SK-N-SH treated with all-trans-retinoic acid at 6 μM for 48 hours (cell line): ENCODE measurements around the gene ATP9A.
A peak's percentile ranks its signal among the peaks of the same experiment; 100 is the strongest.
"Not testable (repeated sequence)": the region's sequence is repeated elsewhere in the genome, so short reads cannot be mapped to it uniquely, and the experiment has no call there.

Source experiments
- ATAC-seq: fragments of 200-7000 bp; cut with Tn5 transposase; 3 replicates; pipeline ENCODE4 v1.9.1; 2020; ENCODE audit warnings: mild to moderate bottlenecking, moderate library complexity
- ARNTL ChIP-seq: fragments of 450-650 bp; formaldehyde crosslinking; IDR thresholded peaks from 2 replicates; pipeline ENCODE4 v1.5.0; 2020; ENCODE audit warnings: low read depth, mild to moderate bottlenecking, moderate library complexity, borderline replicate concordance
- BACH2 ChIP-seq: fragments of 250-450 bp; sonication (Bioruptor Pico); IDR thresholded peaks from 2 replicates; pipeline ENCODE4 v1.9.0; 2021; ENCODE audit warnings: mild to moderate bottlenecking, borderline replicate concordance
- CSDC2 ChIP-seq: fragments of 250-450 bp; sonication (Bioruptor Pico); IDR thresholded peaks from 2 replicates; pipeline ENCODE4 v1.5.0; 2020; ENCODE audit warnings: mild to moderate bottlenecking, moderate library complexity
- GLIS3 ChIP-seq: fragments of 250-450 bp; sonication (Bioruptor Pico); IDR thresholded peaks from 2 replicates; pipeline ENCODE4 v1.5.0; 2020; ENCODE audit warnings: mild to moderate bottlenecking, moderate library complexity
- ISL1 ChIP-seq: fragments of 250-450 bp; sonication (Bioruptor Pico); IDR thresholded peaks from 2 replicates; pipeline ENCODE4 v2.1.2; 2022; ENCODE audit warnings: mild to moderate bottlenecking, moderate library complexity
- RARB ChIP-seq: fragments of 250-450 bp; sonication (Bioruptor Pico); IDR thresholded peaks from 2 replicates; pipeline ENCODE4 v1.8.0; 2021; ENCODE audit warnings: mild to moderate bottlenecking, moderate library complexity
- SNAI2 ChIP-seq: fragments of 250-450 bp; sonication (Bioruptor Pico); IDR thresholded peaks from 2 replicates; pipeline ENCODE4 v1.5.0; 2020; ENCODE audit warnings: mild to moderate bottlenecking, moderate library complexity
- TCF4 ChIP-seq: fragments of 250-450 bp; sonication (Bioruptor Pico); IDR thresholded peaks from 2 replicates; pipeline ENCODE4 v1.8.0; 2021; ENCODE audit warnings: mild to moderate bottlenecking, moderate library complexity, borderline replicate concordance
- ZC3H10 ChIP-seq: fragments of 250-450 bp; sonication (Bioruptor Pico); IDR thresholded peaks from 2 replicates; pipeline ENCODE4 v1.5.1; 2021; ENCODE audit warnings: mild to moderate bottlenecking, moderate library complexity
- ZFP3 ChIP-seq: fragments of 250-450 bp; sonication (Bioruptor Pico); IDR thresholded peaks from 2 replicates; pipeline ENCODE4 v1.5.0; 2020; ENCODE audit warnings: mild to moderate bottlenecking, moderate library complexity
- ZFP30 ChIP-seq: fragments of 450-650 bp; formaldehyde crosslinking; IDR thresholded peaks from 2 replicates; pipeline ENCODE4 v1.5.0; 2022; ENCODE audit warnings: mild to moderate bottlenecking, moderate library complexity
- ZNF70 ChIP-seq: fragments of 450-650 bp; formaldehyde crosslinking; IDR thresholded peaks from 2 replicates; pipeline ENCODE4 v1.5.0; 2020; ENCODE audit warnings: mild to moderate bottlenecking, moderate library complexity
- ZNF8 ChIP-seq: fragments of 450-650 bp; formaldehyde crosslinking; IDR thresholded peaks from 2 replicates; pipeline ENCODE4 v1.5.0; 2020; ENCODE audit warnings: mild to moderate bottlenecking, moderate library complexity
- TF ChIP-seq, protein P1 (sequence below): fragments of 250-450 bp; sonication (Bioruptor Pico); IDR thresholded peaks from 2 replicates; pipeline ENCODE4 v1.5.0; 2020; ENCODE audit warnings: mild to moderate bottlenecking, moderate library complexity
- TF ChIP-seq, protein P2 (sequence below): fragments of 250-450 bp; sonication (Bioruptor Pico); IDR thresholded peaks from 2 replicates; pipeline ENCODE4 v1.5.1; 2021; ENCODE audit warnings: mild to moderate bottlenecking, moderate library complexity
- TF ChIP-seq, protein P3 (sequence below): fragments of 250-450 bp; sonication (Bioruptor Pico); IDR thresholded peaks from 2 replicates; pipeline ENCODE4 v1.8.0; 2020; ENCODE audit warnings: mild to moderate bottlenecking, moderate library complexity, borderline replicate concordance
- TF ChIP-seq, protein P4 (sequence below): fragments of 250-450 bp; sonication (Bioruptor Pico); IDR thresholded peaks from 2 replicates; pipeline ENCODE4 v1.8.0; 2021; ENCODE audit warnings: low read depth, mild to moderate bottlenecking, moderate library complexity, borderline replicate concordance

ATP9A gene

DNA sequence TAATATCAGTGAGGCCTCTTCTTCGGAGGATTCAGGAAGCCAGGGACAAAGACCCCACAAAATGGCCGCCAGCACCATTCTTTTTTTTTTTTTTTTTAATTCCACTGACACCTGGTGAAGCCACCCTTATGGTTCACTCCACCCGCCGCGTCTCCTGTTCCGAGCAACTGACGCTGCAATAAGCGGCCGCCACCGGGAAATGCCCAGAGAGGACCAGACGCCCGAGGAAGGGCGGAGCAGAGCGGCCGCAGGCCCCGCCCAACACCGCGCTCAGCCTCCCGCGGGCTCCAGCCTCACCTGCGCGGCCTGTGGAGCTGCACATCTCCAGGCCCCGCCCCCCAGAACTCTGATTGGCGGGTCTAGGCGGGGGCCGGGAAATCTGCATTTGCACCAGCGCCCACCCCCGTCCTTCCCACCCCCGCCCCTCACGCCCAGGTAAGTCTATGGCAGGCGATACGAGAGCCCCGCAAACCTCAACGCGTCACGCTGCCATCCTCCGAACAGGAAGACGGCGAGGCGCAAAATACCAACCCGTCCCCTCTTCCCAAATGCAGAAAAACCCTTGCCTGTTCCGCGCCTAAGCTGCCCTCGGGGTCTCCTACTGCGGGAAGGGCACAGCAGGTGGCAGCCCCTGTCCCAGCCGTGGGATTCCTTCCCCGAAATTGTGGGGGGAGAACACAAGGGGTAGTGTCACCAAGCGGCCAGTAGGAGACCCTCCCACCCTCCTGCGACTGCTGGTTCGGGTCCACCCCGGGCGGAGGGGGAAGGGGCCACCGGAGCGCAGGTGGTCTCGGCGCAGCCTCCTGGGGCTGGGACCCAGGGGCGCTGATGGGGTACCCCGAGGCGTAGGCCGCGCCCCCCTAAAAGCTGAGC lies 960 bp downstream of the ATP9A start:
- ATAC-seq: peak; percentile 90
- no peak for TF ChIP-seq ARNTL
- no peak for TF ChIP-seq ISL1 (CRISPR knock-in tag)
- TF ChIP-seq, protein P1, sequence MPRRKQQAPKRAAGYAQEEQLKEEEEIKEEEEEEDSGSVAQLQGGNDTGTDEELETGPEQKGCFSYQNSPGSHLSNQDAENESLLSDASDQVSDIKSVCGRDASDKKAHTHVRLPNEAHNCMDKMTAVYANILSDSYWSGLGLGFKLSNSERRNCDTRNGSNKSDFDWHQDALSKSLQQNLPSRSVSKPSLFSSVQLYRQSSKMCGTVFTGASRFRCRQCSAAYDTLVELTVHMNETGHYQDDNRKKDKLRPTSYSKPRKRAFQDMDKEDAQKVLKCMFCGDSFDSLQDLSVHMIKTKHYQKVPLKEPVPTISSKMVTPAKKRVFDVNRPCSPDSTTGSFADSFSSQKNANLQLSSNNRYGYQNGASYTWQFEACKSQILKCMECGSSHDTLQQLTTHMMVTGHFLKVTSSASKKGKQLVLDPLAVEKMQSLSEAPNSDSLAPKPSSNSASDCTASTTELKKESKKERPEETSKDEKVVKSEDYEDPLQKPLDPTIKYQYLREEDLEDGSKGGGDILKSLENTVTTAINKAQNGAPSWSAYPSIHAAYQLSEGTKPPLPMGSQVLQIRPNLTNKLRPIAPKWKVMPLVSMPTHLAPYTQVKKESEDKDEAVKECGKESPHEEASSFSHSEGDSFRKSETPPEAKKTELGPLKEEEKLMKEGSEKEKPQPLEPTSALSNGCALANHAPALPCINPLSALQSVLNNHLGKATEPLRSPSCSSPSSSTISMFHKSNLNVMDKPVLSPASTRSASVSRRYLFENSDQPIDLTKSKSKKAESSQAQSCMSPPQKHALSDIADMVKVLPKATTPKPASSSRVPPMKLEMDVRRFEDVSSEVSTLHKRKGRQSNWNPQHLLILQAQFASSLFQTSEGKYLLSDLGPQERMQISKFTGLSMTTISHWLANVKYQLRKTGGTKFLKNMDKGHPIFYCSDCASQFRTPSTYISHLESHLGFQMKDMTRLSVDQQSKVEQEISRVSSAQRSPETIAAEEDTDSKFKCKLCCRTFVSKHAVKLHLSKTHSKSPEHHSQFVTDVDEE (CRISPR knock-in tag): 0 out of 2 replicates have a peak, but pooled peaks have one; percentile 24
- TF ChIP-seq, protein P2, sequence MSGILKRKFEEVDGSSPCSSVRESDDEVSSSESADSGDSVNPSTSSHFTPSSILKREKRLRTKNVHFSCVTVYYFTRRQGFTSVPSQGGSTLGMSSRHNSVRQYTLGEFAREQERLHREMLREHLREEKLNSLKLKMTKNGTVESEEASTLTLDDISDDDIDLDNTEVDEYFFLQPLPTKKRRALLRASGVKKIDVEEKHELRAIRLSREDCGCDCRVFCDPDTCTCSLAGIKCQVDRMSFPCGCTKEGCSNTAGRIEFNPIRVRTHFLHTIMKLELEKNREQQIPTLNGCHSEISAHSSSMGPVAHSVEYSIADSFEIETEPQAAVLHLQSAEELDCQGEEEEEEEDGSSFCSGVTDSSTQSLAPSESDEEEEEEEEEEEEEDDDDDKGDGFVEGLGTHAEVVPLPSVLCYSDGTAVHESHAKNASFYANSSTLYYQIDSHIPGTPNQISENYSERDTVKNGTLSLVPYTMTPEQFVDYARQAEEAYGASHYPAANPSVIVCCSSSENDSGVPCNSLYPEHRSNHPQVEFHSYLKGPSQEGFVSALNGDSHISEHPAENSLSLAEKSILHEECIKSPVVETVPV (CRISPR knock-in tag): no peak
- 0 out of 2 replicates have a peak, but pooled peaks have one; percentile 29 for TF ChIP-seq SNAI2
- no peak for TF ChIP-seq BACH2 (CRISPR knock-in tag)
- no peak for TF ChIP-seq ZNF70
- TF ChIP-seq TCF4 (CRISPR knock-in tag): no peak
- TF ChIP-seq RARB: no peak

DNA sequence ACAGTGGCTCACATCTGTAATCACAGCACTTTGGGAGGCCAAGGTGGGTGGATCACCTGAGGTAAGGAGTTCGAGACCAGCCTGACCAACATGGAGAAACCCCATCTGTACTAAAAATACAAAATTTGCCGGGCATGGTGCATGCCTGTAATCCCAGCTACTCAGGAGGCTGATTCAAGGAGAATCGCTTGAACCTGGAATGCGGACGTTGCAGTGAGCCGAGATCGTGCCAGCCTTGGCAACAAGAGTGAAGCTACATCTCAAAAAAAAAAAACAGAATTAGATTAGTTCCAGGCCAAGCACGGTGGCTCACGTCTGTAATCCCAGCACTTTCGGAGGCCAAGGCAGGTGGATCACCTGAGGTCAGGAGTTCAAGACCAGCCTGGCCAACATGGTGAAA lies 2.8 kb downstream of the ATP9A start:
- ATAC-seq: not testable (repeated sequence)

DNA sequence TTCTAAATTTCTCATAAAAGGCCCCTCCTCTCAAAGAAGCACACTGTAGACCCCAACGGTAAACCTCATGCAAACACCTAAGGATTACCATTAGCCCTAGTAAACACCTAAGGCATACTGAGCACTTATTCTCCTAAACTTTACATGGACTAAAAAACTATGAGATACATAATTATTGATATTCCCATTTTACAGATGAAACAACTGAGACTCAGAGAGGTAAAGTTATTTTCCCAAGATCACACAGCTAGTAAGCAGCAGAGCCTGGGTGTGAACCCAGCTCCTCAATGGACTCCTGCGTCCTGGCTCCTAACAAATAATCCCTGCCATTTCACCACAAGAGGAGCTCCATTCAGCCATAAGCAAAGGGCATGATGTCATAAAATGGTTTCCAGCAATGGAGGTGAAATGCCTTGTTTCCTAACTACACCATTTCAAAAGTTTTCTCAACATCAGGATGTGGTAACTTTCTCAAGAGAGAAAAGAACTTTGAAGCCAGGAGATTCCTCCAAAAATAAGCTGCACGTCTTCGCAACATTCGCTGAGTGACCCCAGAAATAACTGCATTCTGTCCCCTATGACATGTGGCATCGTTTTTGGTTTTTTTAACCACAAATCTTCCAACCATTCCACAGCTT lies 4.1 kb downstream of the ATP9A start:
- TF ChIP-seq, protein P1 (CRISPR knock-in tag): no peak
- TF ChIP-seq ZFP30 (CRISPR knock-in tag) (no peak), CSDC2 (CRISPR knock-in tag) (no peak), RARB (no peak), ZNF8 (CRISPR knock-in tag) (no peak), TCF4 (CRISPR knock-in tag) (no peak), ZNF70 (no peak), SNAI2 (no peak), BACH2 (CRISPR knock-in tag) (no peak), GLIS3 (CRISPR knock-in tag) (no peak), ZC3H10 (CRISPR knock-in tag) (no peak), ZFP3 (no peak)
- TF ChIP-seq, protein P3, sequence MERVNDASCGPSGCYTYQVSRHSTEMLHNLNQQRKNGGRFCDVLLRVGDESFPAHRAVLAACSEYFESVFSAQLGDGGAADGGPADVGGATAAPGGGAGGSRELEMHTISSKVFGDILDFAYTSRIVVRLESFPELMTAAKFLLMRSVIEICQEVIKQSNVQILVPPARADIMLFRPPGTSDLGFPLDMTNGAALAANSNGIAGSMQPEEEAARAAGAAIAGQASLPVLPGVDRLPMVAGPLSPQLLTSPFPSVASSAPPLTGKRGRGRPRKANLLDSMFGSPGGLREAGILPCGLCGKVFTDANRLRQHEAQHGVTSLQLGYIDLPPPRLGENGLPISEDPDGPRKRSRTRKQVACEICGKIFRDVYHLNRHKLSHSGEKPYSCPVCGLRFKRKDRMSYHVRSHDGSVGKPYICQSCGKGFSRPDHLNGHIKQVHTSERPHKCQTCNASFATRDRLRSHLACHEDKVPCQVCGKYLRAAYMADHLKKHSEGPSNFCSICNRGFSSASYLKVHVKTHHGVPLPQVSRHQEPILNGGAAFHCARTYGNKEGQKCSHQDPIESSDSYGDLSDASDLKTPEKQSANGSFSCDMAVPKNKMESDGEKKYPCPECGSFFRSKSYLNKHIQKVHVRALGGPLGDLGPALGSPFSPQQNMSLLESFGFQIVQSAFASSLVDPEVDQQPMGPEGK (CRISPR knock-in tag): no peak
- TF ChIP-seq, protein P4, sequence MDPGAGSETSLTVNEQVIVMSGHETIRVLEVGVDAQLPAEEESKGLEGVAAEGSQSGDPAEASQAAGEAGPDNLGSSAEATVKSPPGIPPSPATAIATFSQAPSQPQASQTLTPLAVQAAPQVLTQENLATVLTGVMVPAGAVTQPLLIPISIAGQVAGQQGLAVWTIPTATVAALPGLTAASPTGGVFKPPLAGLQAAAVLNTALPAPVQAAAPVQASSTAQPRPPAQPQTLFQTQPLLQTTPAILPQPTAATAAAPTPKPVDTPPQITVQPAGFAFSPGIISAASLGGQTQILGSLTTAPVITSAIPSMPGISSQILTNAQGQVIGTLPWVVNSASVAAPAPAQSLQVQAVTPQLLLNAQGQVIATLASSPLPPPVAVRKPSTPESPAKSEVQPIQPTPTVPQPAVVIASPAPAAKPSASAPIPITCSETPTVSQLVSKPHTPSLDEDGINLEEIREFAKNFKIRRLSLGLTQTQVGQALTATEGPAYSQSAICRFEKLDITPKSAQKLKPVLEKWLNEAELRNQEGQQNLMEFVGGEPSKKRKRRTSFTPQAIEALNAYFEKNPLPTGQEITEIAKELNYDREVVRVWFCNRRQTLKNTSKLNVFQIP (CRISPR knock-in tag): no peak
- no peak for ATAC-seq
